IMR-90 (cell line): ENCODE data around the gene RBBP7. TPM values are rescaled to one million over a fixed set of nuclear protein-coding genes. Genes with fewer than 3 reads are reported as not detected.

Experiments used
- ATAC-seq: fragments of 200-7000 bp; cut with Tn5 transposase; 2 replicates; pipeline ENCODE4 v1.9.1; 2020; ENCODE audit warnings: low read depth, mild to moderate bottlenecking, moderate library complexity
- BruUV-seq: library from RNA; stranded (reverse); fragments of 400-500 nt; replicated peaks from 2 replicates; lab custom pipeline; 2021; lab: Mats Ljungman, UMichigan
- CTCF ChIA-PET: fragments of 300-600 bp; formaldehyde crosslinking; extraction: SDS; loops from one replicate; lab custom pipeline; 2021; ENCODE audit warnings: antibody characterized with exemption; lab: Yijun Ruan, JAX
- POLR2A ChIA-PET: fragments of 300-600 bp; sonication (Branson Sonifier 250); formaldehyde crosslinking; loops from one replicate; lab custom pipeline; 2022; ENCODE audit warnings: antibody characterized with exemption; ENCODE audit not compliant: unreplicated experiment; lab: Charles Lee
- DNase-seq: peaks from one replicate; pipeline ENCODE4 v3.0.0; 2013
- H2AFZ ChIP-seq: replicated peaks from 2 replicates; pipeline ENCODE3; 2013; ENCODE audit warnings: low read length, mild to moderate bottlenecking; ENCODE audit not compliant: poor library complexity
- H2AK5ac ChIP-seq: 2 replicates; pipeline ENCODE4 v1.6.1; 2013; ENCODE audit warnings: low read depth, low read length, inconsistent platforms
- H2AK9ac ChIP-seq: replicated peaks from 2 replicates; pipeline ENCODE3; 2013; ENCODE audit warnings: mild to moderate bottlenecking, low read depth, low read length, moderate library complexity; ENCODE audit not compliant: poor library complexity
- H2BK120ac ChIP-seq: 2 replicates; pipeline ENCODE4 v1.6.1; 2013; ENCODE audit warnings: low read depth, low read length, inconsistent platforms
- H2BK15ac ChIP-seq: 3 replicates; pipeline ENCODE4 v1.6.1; 2013; ENCODE audit warnings: low read depth, low read length, inconsistent platforms
- H2BK20ac ChIP-seq: 2 replicates; pipeline ENCODE4 v1.6.1; 2013; ENCODE audit warnings: low read depth, mild to moderate bottlenecking, inconsistent platforms, low read length, moderate library complexity
- H2BK5ac ChIP-seq: 2 replicates; pipeline ENCODE4 v1.6.1; 2013; ENCODE audit warnings: mild to moderate bottlenecking, low read depth, low read length, inconsistent platforms; ENCODE audit not compliant: poor library complexity, severe bottlenecking
- H3K14ac ChIP-seq: replicated peaks from 2 replicates; pipeline ENCODE4 v1.6.1; 2013; ENCODE audit warnings: low read depth, low read length, inconsistent platforms
- H3K18ac ChIP-seq: 2 replicates; pipeline ENCODE4 v1.6.1; 2013; ENCODE audit warnings: low read depth, low read length, control low read depth
- H3K23ac ChIP-seq: 2 replicates; pipeline ENCODE4 v1.6.1; 2013; ENCODE audit warnings: low read depth, low read length, inconsistent platforms
- H3K27ac ChIP-seq: 2 replicates; pipeline ENCODE4 v1.5.1; 2013; ENCODE audit warnings: mild to moderate bottlenecking, control low read depth, low read length; ENCODE audit not compliant: insufficient read depth
- H3K27me3 ChIP-seq: 2 replicates; pipeline ENCODE4 v1.6.1; 2013; ENCODE audit warnings: low read length; ENCODE audit not compliant: control insufficient read depth, insufficient read depth
- H3K36me3 ChIP-seq: 2 replicates; pipeline ENCODE4 v1.6.1; 2013; ENCODE audit warnings: low read length, mixed read lengths; ENCODE audit not compliant: control insufficient read depth, insufficient read depth
- H3K4ac ChIP-seq: 2 replicates; pipeline ENCODE4 v1.6.1; 2013; ENCODE audit warnings: low read depth, low read length, inconsistent platforms
- H3K4me1 ChIP-seq: 2 replicates; pipeline ENCODE4 v1.6.1; 2013; ENCODE audit warnings: low read length, mixed read lengths; ENCODE audit not compliant: control insufficient read depth, insufficient read depth
- H3K4me2 ChIP-seq: 2 replicates; pipeline ENCODE4 v1.6.1; 2013; ENCODE audit warnings: low read depth, mild to moderate bottlenecking, control low read depth, low read length, moderate library complexity
- H3K4me3 ChIP-seq: 2 replicates; pipeline ENCODE4 v1.5.1; 2013; ENCODE audit warnings: low read depth, mild to moderate bottlenecking, control low read depth, low read length, moderate library complexity; ENCODE audit not compliant: insufficient read depth
- H3K56ac ChIP-seq: 2 replicates; pipeline ENCODE4 v1.6.1; 2013; ENCODE audit warnings: low read length, inconsistent platforms; ENCODE audit not compliant: insufficient read depth; ENCODE audit errors: extremely low read depth
- H3K79me1 ChIP-seq, 2 experiments: 2 replicates each; pipeline ENCODE4 v1.6.1; 2013; ENCODE audit warnings: low read length in 2 of 2, inconsistent platforms in 1 of 2, low read depth in 1 of 2
- H3K9ac ChIP-seq: 2 replicates; pipeline ENCODE4 v1.6.1; 2013; ENCODE audit warnings: low read depth, low read length, control low read depth
- H3K9me1 ChIP-seq: 2 replicates; pipeline ENCODE4 v1.6.1; 2013; ENCODE audit warnings: low read length, inconsistent platforms; ENCODE audit not compliant: insufficient read depth
- H3K9me3 ChIP-seq: 2 replicates; pipeline ENCODE4 v1.6.1; 2013; ENCODE audit warnings: low read length; ENCODE audit not compliant: control insufficient read depth, insufficient read depth
- H4K20me1 ChIP-seq: 2 replicates; pipeline ENCODE4 v1.6.1; 2013; ENCODE audit warnings: low read length, inconsistent platforms; ENCODE audit not compliant: insufficient read depth
- H4K5ac ChIP-seq: 2 replicates; pipeline ENCODE4 v1.6.1; 2013; ENCODE audit warnings: mild to moderate bottlenecking, low read depth, low read length, control low read depth
- H4K8ac ChIP-seq, 2 experiments: 2 replicates each; pipeline ENCODE4 v1.6.1; 2013; ENCODE audit warnings: low read depth in 2 of 2, low read length in 2 of 2, control low read depth in 1 of 2, inconsistent platforms in 1 of 2
- H4K91ac ChIP-seq: 2 replicates; pipeline ENCODE4 v1.6.1; 2013; ENCODE audit warnings: low read depth, low read length, inconsistent platforms; ENCODE audit not compliant: insufficient read depth
- BHLHE40 ChIP-seq: fragments of 150-350 bp; IDR thresholded peaks from 2 replicates; pipeline ENCODE4 v1.6.1; 2016; ENCODE audit warnings: mild to moderate bottlenecking, low read depth, low read length
- CTCF ChIP-seq: conservative IDR thresholded peaks from 2 replicates; pipeline ENCODE4 v1.5.1; 2012; ENCODE audit warnings: mild to moderate bottlenecking, low read depth, low read length, improper control_type of control experiment
- MAFK ChIP-seq: IDR thresholded peaks from 2 replicates; pipeline ENCODE4 v1.6.1; 2012; ENCODE audit warnings: low read depth, low read length, improper control_type of control experiment
- MAZ ChIP-seq: IDR thresholded peaks from 2 replicates; pipeline ENCODE4 v1.6.1; 2012; ENCODE audit warnings: low read depth, mild to moderate bottlenecking, low read length, improper control_type of control experiment, moderate library complexity, borderline replicate concordance
- NFE2L2 ChIP-seq: fragments of 150-350 bp; IDR thresholded peaks from 2 replicates; pipeline ENCODE4 v1.6.1; 2016; ENCODE audit warnings: low read depth, mild to moderate bottlenecking, low read length
- RAD21 ChIP-seq: IDR thresholded peaks from 2 replicates; pipeline ENCODE4 v1.6.1; 2012; ENCODE audit warnings: low read length, improper control_type of control experiment
- SMC3 ChIP-seq: fragments of 150-350 bp; IDR thresholded peaks from 2 replicates; pipeline ENCODE4 v1.6.1; 2016; ENCODE audit warnings: low read depth, mild to moderate bottlenecking, antibody characterized with exemption, low read length, moderate library complexity
- WGBS, 2 experiments: methylation state at CpG; one replicate each; pipeline versions ENCODE4 v1.1.5 to v1.1.7; 2013; ENCODE audit warnings: missing lambda C conversion rate in 2 of 2; ENCODE audit not compliant: insufficient read length in 1 of 2; ENCODE audit errors: extremely low coverage in 2 of 2; 5-methylcytosine and 5-hydroxymethylcytosine counted together
- dilution Hi-C: fragments of 300-500 bp; cut with HindIII; formaldehyde crosslinking; loops from one replicate; pipeline ENCODE4 v1.14.3; 2018; ENCODE audit warnings: low sequenced_read_pairs; ENCODE audit not compliant: unreplicated experiment
- in situ Hi-C: fragments of 300-500 bp; cut with MboI; formaldehyde crosslinking; loops from 3 replicates; pipeline ENCODE4 v1.14.3; 2019; ENCODE audit warnings: low sequenced_read_pairs, inconsistent platforms, mixed read lengths
- intact Hi-C: fragments of 100-400 bp; cut with micrococcal nuclease; formaldehyde crosslinking; loops from 2 replicates; pipeline ENCODE4 v1.10.0; 2022
- polyA plus RNA-seq, 3 experiments: library from polyadenylated mRNA; depleted of rRNA; stranded (reverse); fragments of >200 nt; gene quantifications; 2 replicates each; pipeline ENCODE4 v1.2.3, GENCODE V29; 2012; ENCODE audit warnings: low replicate concordance in 1 of 3
- total RNA-seq: library from RNA; depleted of rRNA; stranded (reverse); fragments of >200 nt; gene quantifications from 2 replicates; pipeline ENCODE4 v1.2.3, GENCODE V29; 2012

RBBP7 gene
- total and polyA plus RNA-seq, 2 of the 4 experiments (the other 2 are of a cell fraction): 147 to 149 TPM

- H3K9ac ChIP-seq: no peak overlapping the region
- H3K4me2 ChIP-seq: no peak overlapping the region
- H3K4me1 ChIP-seq: no peaks in the 10 kb centered on the region
- H2AFZ ChIP-seq: peak overlapping the region; percentile 37
- DNase-seq (peak; percentile 82), ATAC-seq (peak; percentile 100)
- H3K36me3 ChIP-seq: no peaks in the 10 kb centered on the region
- ChIA-PET CTCF (interaction anchor here (0.5 to 1.7 kb wide), 11 partner anchors 11 to 189 kb away, joined by 3 to 25 read pairs (median 4); no protein-coding TSS in a partner anchor), POLR2A (no interaction called here)
- no peak overlapping the region for H2BK20ac ChIP-seq
- no peak overlapping the region for H2BK15ac ChIP-seq
- no peaks in the 10 kb centered on the region for H3K9me3 ChIP-seq
- no peak overlapping the region for H3K4ac ChIP-seq
- no peaks in the 10 kb centered on the region for H4K20me1 ChIP-seq
- no peak overlapping the region for H3K4me3 ChIP-seq
- peaks cover 22% of the 10 kb centered on the region for H3K27me3 ChIP-seq
- H3K27ac ChIP-seq: no peak overlapping the region
- no peak overlapping the region for H2BK120ac ChIP-seq
- H3K18ac ChIP-seq: no peak overlapping the region
- no TSS peak for BruUV-seq
- H3K56ac ChIP-seq: no peak overlapping the region
- no peaks in the 10 kb centered on the region for H3K9me1 ChIP-seq
- intact Hi-C loops: loop anchor here (1.0 kb wide), 1 partner anchor 66 kb away; no protein-coding TSS in a partner anchor
- no peak overlapping the region for H3K23ac ChIP-seq
- no peak overlapping the region for H2BK5ac ChIP-seq
- H3K14ac ChIP-seq: no peak overlapping the region
- no peak overlapping the region for H4K8ac ChIP-seq
- H2AK9ac ChIP-seq: no peak overlapping the region
- no CpG with 5 or more reads among the region's 9 CpGs for WGBS, 2 experiments
- H4K91ac ChIP-seq: no peak overlapping the region
- dilution Hi-C loops: no loop called here
- no peak overlapping the region for H2AK5ac ChIP-seq
- no peaks in the 10 kb centered on the region for H3K79me1 ChIP-seq
- no peak overlapping the region for H4K5ac ChIP-seq
- TF ChIP-seq RAD21: peak; percentile 57
- no peak for TF ChIP-seq BHLHE40
- TF ChIP-seq CTCF: peak; percentile 82
- peak; percentile 60 for TF ChIP-seq MAFK
- TF ChIP-seq MAZ: no peak
- no peak for TF ChIP-seq NFE2L2
- peak; percentile 44 for TF ChIP-seq SMC3
- in situ Hi-C loops: no loop called here
These were observed 22.6 kb upstream of the RBBP7 start for GRCh38 chrX:16892504-16893362.
